HepG2 (cell line): ENCODE results near the gene PLA1A. TPM values are rescaled to one million over a fixed set of nuclear protein-coding genes. Genes with fewer than 3 reads are reported as not detected.

Experiments used
- ATAC-seq: fragments of 200-7000 bp; cut with Tn5 transposase; 3 replicates; pipeline ENCODE4 v1.9.1; 2020; ENCODE audit warnings: mild to moderate bottlenecking, moderate library complexity
- BruUV-seq: library from RNA; stranded (reverse); fragments of 400-500 nt; replicated peaks from 2 replicates; lab custom pipeline; 2021; lab: Mats Ljungman, UMichigan
- CTCF ChIA-PET: fragments of 300-600 bp; formaldehyde crosslinking; extraction: SDS; loops from one replicate; lab custom pipeline; 2021; ENCODE audit warnings: low total read pairs, inconsistent platforms, low intra/inter-chr PET ratio; lab: Yijun Ruan, JAX
- POLR2A ChIA-PET: fragments of 350-600 bp; sonication (Branson Sonifier 250); formaldehyde crosslinking; loops from one replicate; lab custom pipeline; 2020; ENCODE audit warnings: antibody characterized with exemption, inconsistent platforms; lab: Yijun Ruan, JAX
- DNase-seq: peaks from one replicate; pipeline ENCODE4 v3.0.0-alpha.2; 2015; ENCODE audit warnings: low spot score
- FAIRE-seq: peaks from 3 replicates; lab custom pipeline; 2011; peaks lifted over from hg19 to GRCh38; lab: Jason Lieb, UNC
- H2AFZ ChIP-seq: one replicate; pipeline ENCODE4 v1.6.1; 2011; ENCODE audit warnings: low read length, inconsistent platforms
- H3K27ac ChIP-seq: fragments of 300-600 bp; 3 replicates; pipeline ENCODE4 v1.8.0; 2011; ENCODE audit warnings: mixed run types, mild to moderate bottlenecking, mixed read lengths, low read length, inconsistent platforms; ENCODE audit not compliant: insufficient read depth; ENCODE audit errors: extremely low read length
- H3K27me3 ChIP-seq, 2 experiments: fragments of 200-600 bp in 1 of 2; 2 replicates in 1 of 2; 3 replicates in 1 of 2; pipeline versions ENCODE4 v1.6.0 to v1.8.0; 2011; ENCODE audit warnings: low read length in 2 of 2, mild to moderate bottlenecking in 2 of 2, moderate library complexity in 2 of 2, inconsistent platforms in 1 of 2; ENCODE audit not compliant: insufficient read depth in 2 of 2, control insufficient read depth in 1 of 2
- H3K36me3 ChIP-seq, 2 experiments: fragments of 200-600 bp in 1 of 2; replicated peaks in 1 of 2; 2 replicates in 1 of 2; 3 replicates in 1 of 2; pipeline versions ENCODE4 v1.5.1 to v1.8.0; 2011; ENCODE audit warnings: low read length in 2 of 2, inconsistent platforms in 1 of 2; ENCODE audit not compliant: insufficient read depth in 2 of 2, control insufficient read depth in 1 of 2
- H3K4me1 ChIP-seq: 2 replicates; pipeline ENCODE4 v1.5.1; 2012; ENCODE audit warnings: low read length, inconsistent platforms; ENCODE audit not compliant: insufficient read depth
- H3K4me2 ChIP-seq: 2 replicates; pipeline ENCODE4 v1.6.0; 2011; ENCODE audit warnings: low read depth, low read length, inconsistent platforms
- H3K4me3 ChIP-seq, 3 experiments: fragments of 200-600 bp in 1 of 3; sonication (generic), shearing (Covaris generic) in 1 of 3; replicated peaks in 1 of 3; 2 replicates each; pipeline ENCODE4 v1.5.1; 2011 to 2016; ENCODE audit warnings: low read length in 3 of 3, inconsistent platforms in 2 of 3, low read depth in 2 of 3, mild to moderate bottlenecking in 2 of 3, control low read depth in 1 of 3, mixed read lengths in 1 of 3; ENCODE audit not compliant: insufficient read depth in 1 of 3
- H3K79me2 ChIP-seq: one replicate; pipeline ENCODE4 v1.6.1; 2011; ENCODE audit warnings: low read length, inconsistent platforms; ENCODE audit not compliant: insufficient read depth
- H3K9ac ChIP-seq: 2 replicates; pipeline ENCODE4 v1.6.0; 2011; ENCODE audit warnings: mild to moderate bottlenecking, low read depth, low read length, inconsistent platforms; ENCODE audit not compliant: insufficient read depth
- H3K9me3 ChIP-seq: 2 replicates; pipeline ENCODE4 v1.5.1; 2012; ENCODE audit warnings: mild to moderate bottlenecking, low read length
- H4K20me1 ChIP-seq: 2 replicates; pipeline ENCODE4 v1.6.0; 2011; ENCODE audit warnings: inconsistent platforms, mild to moderate bottlenecking, low read length, moderate library complexity; ENCODE audit not compliant: insufficient read depth
- AHR ChIP-seq: IDR thresholded peaks from 2 replicates; pipeline ENCODE4 v1.6.1; 2018; ENCODE audit warnings: missing genetic modification reagents, missing compliant biosample characterization
- CREM ChIP-seq, 2 experiments: sonication (generic) in 1 of 2; formaldehyde crosslinking in 1 of 2; IDR thresholded peaks; 2 replicates each; pipeline versions ENCODE4 v1.4.0 to v1.6.1; 2016 to 2020; ENCODE audit warnings: antibody characterized with exemption in 1 of 2, mild to moderate bottlenecking in 1 of 2, missing genetic modification reagents in 1 of 2
- EEA1 ChIP-seq: sonication (generic); formaldehyde crosslinking; IDR thresholded peaks from 2 replicates; pipeline ENCODE4 v1.5.1; 2020; ENCODE audit warnings: mild to moderate bottlenecking, missing genetic modification reagents, borderline replicate concordance
- GMEB2 ChIP-seq: IDR thresholded peaks from 2 replicates; pipeline ENCODE4 v1.6.1; 2016; ENCODE audit warnings: missing biosample characterization, missing genetic modification reagents, low read depth
- HOXA3 ChIP-seq: sonication (generic); formaldehyde crosslinking; IDR thresholded peaks from 2 replicates; pipeline ENCODE4 v1.5.0; 2020; ENCODE audit warnings: missing genetic modification reagents
- KLF16 ChIP-seq, 2 experiments: sonication (generic) in 1 of 2; formaldehyde crosslinking in 1 of 2; IDR thresholded peaks; 2 replicates each; pipeline versions ENCODE4 v1.6.1 to v1.8.0; 2016 to 2023; ENCODE audit warnings: missing genetic modification reagents in 2 of 2, missing compliant biosample characterization in 1 of 2
- NCOA2 ChIP-seq: sonication (generic); formaldehyde crosslinking; IDR thresholded peaks from 2 replicates; pipeline ENCODE4 v1.8.0; 2022; ENCODE audit warnings: inconsistent platforms
- PAX8 ChIP-seq: sonication (generic); formaldehyde crosslinking; IDR thresholded peaks from 2 replicates; pipeline ENCODE4 v1.8.0; 2022; ENCODE audit warnings: mild to moderate bottlenecking, missing genetic modification reagents, borderline replicate concordance
- PITX1 ChIP-seq: sonication (generic); formaldehyde crosslinking; IDR thresholded peaks from 2 replicates; pipeline ENCODE4 v1.5.1; 2020; ENCODE audit warnings: mild to moderate bottlenecking, missing genetic modification reagents
- THYN1 ChIP-seq: sonication (generic); formaldehyde crosslinking; IDR thresholded peaks from 2 replicates; pipeline ENCODE4 v1.8.1; 2023; ENCODE audit warnings: low read depth, mild to moderate bottlenecking, moderate library complexity, missing genetic modification reagents, borderline replicate concordance
- ZFP41 ChIP-seq: sonication (generic); formaldehyde crosslinking; IDR thresholded peaks from 2 replicates; pipeline ENCODE4 v1.4.0; 2020; ENCODE audit warnings: mild to moderate bottlenecking, missing genetic modification reagents, borderline replicate concordance
- ZNF547 ChIP-seq: sonication (generic); formaldehyde crosslinking; IDR thresholded peaks from 2 replicates; pipeline ENCODE4 v1.5.1; 2020; ENCODE audit warnings: mild to moderate bottlenecking, missing genetic modification reagents
- ZNF563 ChIP-seq: sonication (generic); formaldehyde crosslinking; IDR thresholded peaks from 2 replicates; pipeline ENCODE4 v1.8.0; 2022; ENCODE audit warnings: mild to moderate bottlenecking, moderate library complexity, missing genetic modification reagents
- ZNF781 ChIP-seq: sonication (generic); formaldehyde crosslinking; IDR thresholded peaks from 2 replicates; pipeline ENCODE4 v1.5.1; 2020; ENCODE audit warnings: borderline replicate concordance, mild to moderate bottlenecking, missing genetic modification reagents; ENCODE audit errors: not compliant biosample characterization
- WGBS: methylation state at CpG from one replicate; pipeline ENCODE4 v1.1.6; 2017; ENCODE audit warnings: low lambda C conversion rate; 5-methylcytosine and 5-hydroxymethylcytosine counted together
- in situ Hi-C: cut with HindIII; loops from 2 replicates; pipeline ENCODE4 v1.10.0; 2017; ENCODE audit warnings: low pct_unique_long_range_greater_than_20kb; ENCODE audit not compliant: extremely low pct_ligation_motif_present
- intact Hi-C: fragments of 100-400 bp; cut with micrococcal nuclease; formaldehyde crosslinking; loops from one replicate; pipeline ENCODE4 v1.10.0; 2022; ENCODE audit not compliant: unreplicated experiment
- polyA plus RNA-seq, 8 experiments: library from polyadenylated mRNA; depleted of rRNA in 3 of 8; stranded (reverse) in 7 of 8; unstranded in 1 of 8; fragments of >200 nt; fragmentation: Illumina TruSeq in 4 of 8; extraction: Trizol in 4 of 8; gene quantifications; 2 replicates each; pipeline versions ENCODE4 v1.2.1 to v1.2.3, GENCODE V29; 2011 to 2016; ENCODE audit warnings: low read depth in 4 of 8, missing spikeins in 1 of 8, mixed read lengths in 1 of 8; ENCODE audit not compliant: insufficient read depth in 1 of 8
- total RNA-seq, 5 experiments: library from RNA; depleted of rRNA; stranded (reverse); fragments of >200 nt; fragmentation: Illumina TruSeq; extraction: Trizol; gene quantifications; 2 replicates each; pipeline ENCODE4 v1.2.3, GENCODE V29; 2016; ENCODE audit warnings: low read depth in 1 of 5
- TF ChIP-seq, protein P1 (sequence below): sonication (generic); formaldehyde crosslinking; IDR thresholded peaks from 2 replicates; pipeline ENCODE4 v1.4.0; 2020; ENCODE audit warnings: missing genetic modification reagents

Gene PLA1A
- total and polyA plus RNA-seq, 2 of the 13 experiments (the other 11 are each of a cell fraction or from before 2014, with no cell fraction given) = 0.11 to 0.18 TPM

GRCh38 chr3:119643528-119643927 lies 45.8 kb downstream of the PLA1A start:
- Histone ChIP-seq H3K4me3 (no peak overlapping the region), H4K20me1 (no peaks in the 10 kb centered on the region), H3K79me2 (no peaks in the 10 kb centered on the region), H3K9ac (no peak overlapping the region), H3K9me3 (no peaks in the 10 kb centered on the region), H3K36me3 (no peaks in the 10 kb centered on the region), H3K27me3 (no peaks in the 10 kb centered on the region), H2AFZ (no peak overlapping the region), H3K4me2 (no peak overlapping the region), H3K4me1 (peaks cover 19% of the 10 kb centered on the region), H3K27ac (no peak overlapping the region)
- 98% methylated on average over 2 of the region's 2 CpGs for WGBS
- CTCF ChIA-PET = no interaction called here
- FAIRE-seq (no peak), DNase-seq (no peak), ATAC-seq (no peak)
- BruUV-seq = no TSS peak
- POLR2A ChIA-PET = no interaction called here
- intact Hi-C loops (no loop called here), in situ Hi-C loops (no loop called here)
- TF ChIP-seq HOXA3 (CRISPR knock-in tag) (no peak), ZNF563 (CRISPR knock-in tag) (no peak), NCOA2 (CRISPR knock-in tag) (no peak), GMEB2 (CRISPR knock-in tag) (no peak), ZNF781 (CRISPR knock-in tag) (no peak), AHR (CRISPR knock-in tag) (no peak), KLF16 (CRISPR knock-in tag; IDR thresholded peaks at IDR 0.05) (no peak), EEA1 (CRISPR knock-in tag) (no peak), THYN1 (CRISPR knock-in tag) (no peak), ZFP41 (no peak), PITX1 (CRISPR knock-in tag) (no peak), ZNF547 (CRISPR knock-in tag) (no peak), PAX8 (CRISPR knock-in tag) (no peak), CREM (IDR thresholded peaks at IDR 0.05) (no peak), CREM (CRISPR knock-in tag; IDR thresholded peaks at IDR 0.05) (no peak)
- TF ChIP-seq, protein P1, sequence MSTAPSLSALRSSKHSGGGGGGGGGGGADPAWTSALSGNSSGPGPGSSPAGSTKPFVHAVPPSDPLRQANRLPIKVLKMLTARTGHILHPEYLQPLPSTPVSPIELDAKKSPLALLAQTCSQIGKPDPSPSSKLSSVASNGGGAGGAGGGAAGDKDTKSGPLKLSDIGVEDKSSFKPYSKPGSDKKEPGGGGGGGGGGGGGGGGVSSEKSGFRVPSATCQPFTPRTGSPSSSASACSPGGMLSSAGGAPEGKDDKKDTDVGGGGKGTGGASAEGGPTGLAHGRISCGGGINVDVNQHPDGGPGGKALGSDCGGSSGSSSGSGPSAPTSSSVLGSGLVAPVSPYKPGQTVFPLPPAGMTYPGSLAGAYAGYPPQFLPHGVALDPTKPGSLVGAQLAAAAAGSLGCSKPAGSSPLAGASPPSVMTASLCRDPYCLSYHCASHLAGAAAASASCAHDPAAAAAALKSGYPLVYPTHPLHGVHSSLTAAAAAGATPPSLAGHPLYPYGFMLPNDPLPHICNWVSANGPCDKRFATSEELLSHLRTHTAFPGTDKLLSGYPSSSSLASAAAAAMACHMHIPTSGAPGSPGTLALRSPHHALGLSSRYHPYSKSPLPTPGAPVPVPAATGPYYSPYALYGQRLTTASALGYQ (CRISPR knock-in tag) = no peak
